ENCODE measurements around the gene RHNO1. TPM values are rescaled to one million over a fixed set of nuclear protein-coding genes. Genes with fewer than 3 reads are reported as not detected.

RHNO1 gene
- total RNA-seq, 4 donors from 2014 or later: 14.3 to 21.3 (median 17.2) TPM

GRCh38 chr12:2834581-2835491 is 42.2 kb upstream of the RHNO1 start, which contains the start of gene NRIP2:
Gene NRIP2, minus strand, starts transcription at chr12:2835035. Its CDS starts 52 bp downstream, at chr12:2834983.
- WGBS, 2 donors: 20 to 24% methylated on average over 31 to 32 of the region's 32 CpGs
- intact Hi-C loops (cut with DNase I; ENCODE audit: low total_unique reads): no loop called here
- no peak within 1 kb of the TSS for H3K4me3 ChIP-seq (ENCODE audit: low read depth, poor library complexity, severe bottlenecking)
- no peak for DNase-seq (ENCODE audit: low spot score in 2 of 2)
- no peak for TF ChIP-seq POLR2A (IDR thresholded peaks at IDR 0.05)
- TF ChIP-seq CTCF (IDR thresholded peaks at IDR 0.05): no peak

GRCh38 chr12:2835691-2836403 is 41.2 kb upstream of the RHNO1 start:
- 69% methylated on average over 4 of the region's 4 CpGs for WGBS, 2 donors
- intact Hi-C loops (cut with DNase I; ENCODE audit: low total_unique reads): no loop called here
- H3K4me3 ChIP-seq (ENCODE audit: low read depth, poor library complexity, severe bottlenecking): no peak overlapping the region
- no peak for DNase-seq (ENCODE audit: low spot score in 2 of 2)
- TF ChIP-seq POLR2A (IDR thresholded peaks at IDR 0.05): no peak
- TF ChIP-seq CTCF (IDR thresholded peaks at IDR 0.05): no peak

GRCh38 chr12:2836574-2836973 is 40.4 kb upstream of the RHNO1 start:
- 77 to 85% methylated on average over 8 of the region's 8 CpGs for WGBS, 2 donors
- intact Hi-C loops (cut with DNase I; ENCODE audit: low total_unique reads): no loop called here
- TF ChIP-seq POLR2A (IDR thresholded peaks at IDR 0.05) (no peak), CTCF (IDR thresholded peaks at IDR 0.05) (no peak)

GRCh38 chr12:2841056-2841650 is 35.9 kb upstream of the RHNO1 start:
- no peak overlapping the region for H3K4me3 ChIP-seq (ENCODE audit: low read depth, poor library complexity, severe bottlenecking)
- TF ChIP-seq POLR2A (IDR thresholded peaks at IDR 0.05) (no peak), CTCF (IDR thresholded peaks at IDR 0.05) (no peak)
- no peak for DNase-seq (ENCODE audit: low spot score in 2 of 2)
- 58 to 71% methylated on average over 9 of the region's 9 CpGs for WGBS, 2 donors
- intact Hi-C loops (cut with DNase I; ENCODE audit: low total_unique reads): no loop called here

More at GRCh38 chr12:2836574-2836973, 40.4 kb upstream of the RHNO1 start:
- DNase-seq (ENCODE audit: low spot score in 2 of 2): no peak
- H3K4me3 ChIP-seq (ENCODE audit: low read depth, poor library complexity, severe bottlenecking): no peak overlapping the region

GRCh38 chr12:2842948-2843347 is 34.1 kb upstream of the RHNO1 start:
- TF ChIP-seq CTCF (IDR thresholded peaks at IDR 0.05): no peak
- TF ChIP-seq POLR2A (IDR thresholded peaks at IDR 0.05): no peak
- no peak overlapping the region for H3K4me3 ChIP-seq (ENCODE audit: low read depth, poor library complexity, severe bottlenecking)
- DNase-seq (ENCODE audit: low spot score in 2 of 2): no peak
- intact Hi-C loops (cut with DNase I; ENCODE audit: low total_unique reads): no loop called here
- 79 to 81% methylated on average over 5 of the region's 5 CpGs for WGBS, 2 donors

Measured in lower leg skin (tissue), 4 donors.